Heart left ventricle (tissue), 16 donors: ENCODE data around the gene MAPK4. TPM values are rescaled to one million over a fixed set of nuclear protein-coding genes. Genes with fewer than 3 reads are reported as not detected.

Experiments
- ATAC-seq, 4 donors: fragments of 200-7000 bp; cut with Tn5 transposase; one replicate each; pipeline ENCODE4 v1.9.1; 2020 to 2022; ENCODE audit warnings: moderate library complexity in 4 of 4, mild to moderate bottlenecking in 3 of 4, moderate number of reproducible peaks in 1 of 4
- DNase-seq, 5 donors: peaks; one replicate each; pipeline ENCODE4 v3.0.0-alpha.2; 2020
- H3K27ac ChIP-seq, 12 donors: fragments of 200-600 bp; sonication (generic) in 4 of 12; one replicate each; pipeline versions ENCODE4 v1.5.0 to v1.8.0; 2016 to 2022; ENCODE audit warnings: mild to moderate bottlenecking in 2 of 12
- H3K27me3 ChIP-seq, 9 donors: fragments of 200-600 bp; sonication (generic) in 2 of 9; one replicate each; pipeline versions ENCODE4 v1.5.1 to v1.8.0; 2016 to 2022; ENCODE audit warnings: mild to moderate bottlenecking in 3 of 9
- H3K36me3 ChIP-seq, 9 donors: fragments of 200-600 bp; sonication (generic) in 2 of 9; one replicate each; pipeline versions ENCODE4 v1.5.0 to v1.8.0; 2018 to 2022; ENCODE audit warnings: mild to moderate bottlenecking in 2 of 9
- H3K4me1 ChIP-seq, 12 donors: fragments of 200-600 bp; sonication (generic) in 4 of 12; one replicate each; pipeline versions ENCODE4 v1.5.0 to v1.8.0; 2016 to 2022; ENCODE audit warnings: mild to moderate bottlenecking in 3 of 12
- H3K4me3 ChIP-seq, 12 donors: fragments of 200-600 bp; sonication (generic) in 4 of 12; one replicate each; pipeline versions ENCODE4 v1.5.0 to v1.8.0; 2017 to 2022; ENCODE audit warnings: mild to moderate bottlenecking in 9 of 12, moderate library complexity in 4 of 12
- H3K9me3 ChIP-seq, 12 donors: fragments of 200-600 bp; sonication (generic) in 4 of 12; one replicate each; pipeline versions ENCODE4 v1.5.0 to v1.8.0; 2016 to 2022; ENCODE audit warnings: mild to moderate bottlenecking in 1 of 12
- CTCF ChIP-seq, 12 donors: fragments of 200-600 bp; sonication (generic) in 4 of 12; IDR thresholded peaks; one replicate each; pipeline versions ENCODE4 v1.5.0 to v1.8.0; 2018 to 2022; ENCODE audit warnings: antibody characterized with exemption in 12 of 12, mild to moderate bottlenecking in 5 of 12
- POLR2A ChIP-seq, 2 donors: fragments of 450-650 bp; IDR thresholded peaks; one replicate each; pipeline ENCODE4 v1.6.1; 2017; ENCODE audit warnings: antibody characterized with exemption in 2 of 2, mild to moderate bottlenecking in 2 of 2, moderate library complexity in 2 of 2
- WGBS, 4 donors: extraction: QIAGEN DNeasy Blood & Tissue Kit in 2 of 4; methylation state at CpG; one replicate each; pipeline versions ENCODE4 v1.1.5 to v1.1.7; 2013 to 2018; 5-methylcytosine and 5-hydroxymethylcytosine counted together
- intact Hi-C, 10 donors: fragments of 100-400 bp; cut with DNase I; formaldehyde crosslinking; loops; one replicate each; pipeline versions ENCODE4 v1.11.1 to v1.14.2; 2022
- polyA plus RNA-seq, 2 donors: library from polyadenylated mRNA; stranded (reverse); fragments of 200-250 nt; gene quantifications; one replicate each; pipeline ENCODE4 v1.2.3, GENCODE V29; 2013
- total RNA-seq, 9 donors: library from RNA; depleted of rRNA in 2 of 9; stranded (reverse); fragments of >200 nt in 2 of 9; fragmentation: NEBNext Ultra II Directional in 3 of 9; extraction: Animal tissue kit (Norgen Biotek cat#: 25700) in 3 of 9; gene quantifications; one replicate each; pipeline versions ENCODE4 v1.1.0 to v1.2.4, GENCODE V29; 2016 to 2023
- donor health status: ischemic (EF 13 %, LVEDD 7.1; RV severe dilation, severe dysfunction).
- donor health status: healthy with polysubstance abuse.
- donor health status: DM: no; HTN: yes; CAD: no.
- donor health status: DM: no; HTN: no; CAD: no.
- donor health status: ischemic (EF 25% LVEDD 6.9; RV normal size, moderate dysfunction).
- donor health status: ischemic (EF 25% LVEDD 5.7; RV mildly dilated, moderate dysfunction).
- donor health status: healthy.
- donor health status: DM: yes; HTN: yes; CAD: no.
- donor health status: ischemic (EF 35%, LVEDD 5.7; RV mildly dilated, moderate dysfunction).
- donor health status: nonischemic (EF 11% LVEDD 7.7; RV severe dilation, severe dysfunction).
- donor health status: DM: yes; HTN: yes; CAD: no.
- donor health status: PGD.
- donor health status: ischemic (EF 29% LVEDD 5.4; RV normal size, mild dysfunction).
- donor health status: nonischemic (EF 23%, LVEDD 6.1; RV moderate dilation, normal function).

MAPK4 gene
- total and polyA plus RNA-seq, 11 donors = 8.5 to 169 (median 30.1) TPM

GRCh38 chr18:50649821-50650220, 89.9 kb downstream of the MAPK4 start:
- peak overlapping the region in 5 of 12 donors; percentile 1 to 20 (median 8) for H3K4me3 ChIP-seq
- intact Hi-C loops = loop anchor here in 5 of 10 donors (5.0 to 10.0 kb wide), 5 partner anchors 75 to 475 kb away; partner anchors contain the start of gene MAPK4 (in 1 of the 5)
- no peaks in the 10 kb centered on the region for H3K27me3 ChIP-seq
- peak overlapping the region; percentile 69 to 96 (median 86) for H3K27ac ChIP-seq
- TF ChIP-seq CTCF (IDR thresholded peaks at IDR 0.05) = no peak
- TF ChIP-seq POLR2A (IDR thresholded peaks at IDR 0.05) = peak in 1 of 2 donors; percentile 12
- 36 to 56% (median 47%) methylated on average over 3 to 4 of the region's 4 CpGs for WGBS, 4 donors
- H3K36me3 ChIP-seq = no peaks in the 10 kb centered on the region
- peaks cover 0 to 52% (median 20%) of the 10 kb centered on the region in 12 donors for H3K4me1 ChIP-seq
- no peaks in the 10 kb centered on the region for H3K9me3 ChIP-seq
- ATAC-seq = peak; percentile 80 to 93 (median 86)
- DNase-seq = peak; percentile 72 to 86 (median 79)

GRCh38 chr18:50651334-50651733, 91.4 kb downstream of the MAPK4 start:
- TF ChIP-seq CTCF (IDR thresholded peaks at IDR 0.05) = no peak
- no peak for TF ChIP-seq POLR2A (IDR thresholded peaks at IDR 0.05)
- Histone ChIP-seq H3K36me3 (no peaks in the 10 kb centered on the region), H3K4me1 (peaks cover 0 to 63% (median 30%) of the 10 kb centered on the region in 12 donors), H3K27me3 (no peaks in the 10 kb centered on the region), H3K4me3 (peak overlapping the region in 1 of 12 donors; percentile 1), H3K9me3 (no peaks in the 10 kb centered on the region), H3K27ac (peak overlapping the region; percentile 69 to 96 (median 86))
- DNase-seq (no peak), ATAC-seq (peak in 2 of 4 donors; percentile 1 to 3)
- intact Hi-C loops = loop anchor here in 4 of 10 donors (5.0 to 10.0 kb wide), 3 partner anchors 73 to 133 kb away; no protein-coding TSS in a partner anchor
- WGBS, 4 donors = 66 to 74% (median 72%) methylated on average over 7 of the region's 7 CpGs

GRCh38 chr18:50653402-50654093, 93.7 kb downstream of the MAPK4 start:
- peak; percentile 48 to 67 (median 58) for ATAC-seq
- H3K4me1 ChIP-seq = peaks cover 0 to 83% (median 41%) of the 10 kb centered on the region in 12 donors
- no peak for TF ChIP-seq POLR2A (IDR thresholded peaks at IDR 0.05)
- no peak for TF ChIP-seq CTCF (IDR thresholded peaks at IDR 0.05)
- H3K36me3 ChIP-seq = no peaks in the 10 kb centered on the region
- peak; percentile 64 to 83 (median 73) for DNase-seq
- no peak overlapping the region for H3K4me3 ChIP-seq
- intact Hi-C loops = loop anchor here in 4 of 10 donors (5.0 to 10.0 kb wide), 3 partner anchors 71 to 131 kb away; no protein-coding TSS in a partner anchor
- no peaks in the 10 kb centered on the region for H3K9me3 ChIP-seq
- 58 to 64% (median 62%) methylated on average over 11 of the region's 11 CpGs for WGBS, 4 donors
- peak overlapping the region; percentile 67 to 98 (median 90) for H3K27ac ChIP-seq
- no peaks in the 10 kb centered on the region for H3K27me3 ChIP-seq

GRCh38 chr18:50654211-50654610, 94.3 kb downstream of the MAPK4 start:
- no peak for DNase-seq

More at GRCh38 chr18:50654211-50654610, 94.3 kb downstream of the MAPK4 start:
- Histone ChIP-seq H3K36me3 (no peaks in the 10 kb centered on the region), H3K9me3 (no peaks in the 10 kb centered on the region), H3K27me3 (no peaks in the 10 kb centered on the region), H3K27ac (peak overlapping the region; percentile 67 to 98 (median 90)), H3K4me1 (peaks cover 0 to 87% (median 39%) of the 10 kb centered on the region in 12 donors), H3K4me3 (peak overlapping the region in 3 of 12 donors; percentile 7 to 17 (median 11))
- TF ChIP-seq POLR2A (IDR thresholded peaks at IDR 0.05) (no peak), CTCF (IDR thresholded peaks at IDR 0.05) (no peak)
- intact Hi-C loops = loop anchor here in 4 of 10 donors (5.0 to 10.0 kb wide), 3 partner anchors 71 to 131 kb away; no protein-coding TSS in a partner anchor
- ATAC-seq = no peak
- WGBS, 4 donors = 42 to 65% (median 51%) methylated on average over 1 to 2 of the region's 2 CpGs
